ENCODE measurements around the gene RGS7.

The RGS7 gene

GRCh38 chr1:241203817-241204216, 153.2 kb downstream of the RGS7 start:
- no peak for TF ChIP-seq CTCF (IDR thresholded peaks at IDR 0.05; ENCODE audit: insufficient read depth, low read length, missing control alignments)
- ChIA-PET CTCF (no interaction called here), POLR2A (no interaction called here)
- DNase-seq (ENCODE audit: low read depth, low spot score): no peak
- H3K4me3 ChIP-seq (ENCODE audit: low read depth, low read length): no peak overlapping the region

GRCh38 chr1:241202401-241202800, 154.6 kb downstream of the RGS7 start:
- ChIA-PET CTCF (no interaction called here), POLR2A (interaction anchor here (0.5 kb wide), 1 partner anchor 89 kb away, joined by 3 read pairs; no protein-coding TSS in a partner anchor)
- H3K4me3 ChIP-seq (ENCODE audit: low read depth, low read length): no peak overlapping the region
- DNase-seq (ENCODE audit: low read depth, low spot score): no peak
- no peak for TF ChIP-seq CTCF (IDR thresholded peaks at IDR 0.05; ENCODE audit: insufficient read depth, low read length, missing control alignments)

- DNase-seq (ENCODE audit: low read depth, low spot score): no peak
- POLR2A ChIA-PET: no interaction called here
- CTCF ChIA-PET: no interaction called here
- TF ChIP-seq CTCF (IDR thresholded peaks at IDR 0.05; ENCODE audit: insufficient read depth, low read length, missing control alignments): no peak
- no peak overlapping the region for H3K4me3 ChIP-seq (ENCODE audit: low read depth, low read length)
These were observed 170.3 kb downstream of the RGS7 start for GRCh38 chr1:241186716-241187115.

GRCh38 chr1:241181971-241182370, 175.0 kb downstream of the RGS7 start:
- DNase-seq (ENCODE audit: low read depth, low spot score): no peak
- POLR2A ChIA-PET: no interaction called here
- no peak overlapping the region for H3K4me3 ChIP-seq (ENCODE audit: low read depth, low read length)
- CTCF ChIA-PET: no interaction called here
- TF ChIP-seq CTCF (IDR thresholded peaks at IDR 0.05; ENCODE audit: insufficient read depth, low read length, missing control alignments): no peak

- no peak for TF ChIP-seq CTCF (IDR thresholded peaks at IDR 0.05; ENCODE audit: insufficient read depth, low read length, missing control alignments)
- H3K4me3 ChIP-seq (ENCODE audit: low read depth, low read length): no peak overlapping the region
- ChIA-PET POLR2A (no interaction called here), CTCF (no interaction called here)
- DNase-seq (ENCODE audit: low read depth, low spot score): no peak
These were observed 175.5 kb downstream of the RGS7 start for GRCh38 chr1:241181471-241181870.

GRCh38 chr1:241180569-241180968, 176.4 kb downstream of the RGS7 start:
- DNase-seq (ENCODE audit: low read depth, low spot score): no peak
- ChIA-PET CTCF (no interaction called here), POLR2A (no interaction called here)
- no peak overlapping the region for H3K4me3 ChIP-seq (ENCODE audit: low read depth, low read length)
- TF ChIP-seq CTCF (IDR thresholded peaks at IDR 0.05; ENCODE audit: insufficient read depth, low read length, missing control alignments): no peak

Measured in AG04449 (cell line).